Astrocyte (in vitro differentiated cells and primary cell): ENCODE results near the gene MYBBP1A.

Experiments used
- CTCF ChIP-seq: IDR thresholded peaks from 2 replicates; pipeline ENCODE4 v1.5.1; 2011; ENCODE audit warnings: low read depth, mild to moderate bottlenecking, inconsistent platforms, low read length, moderate library complexity; ENCODE audit not compliant: insufficient read depth
- EZH2 ChIP-seq: IDR thresholded peaks from 2 replicates; pipeline ENCODE4 v1.6.1; 2012; ENCODE audit warnings: mild to moderate bottlenecking, low read length, inconsistent platforms; ENCODE audit not compliant: insufficient read depth

GRCh38 chr17:4585638-4585994 lies 30.4 kb upstream of the MYBBP1A start:
- TF ChIP-seq CTCF, result no peak
- TF ChIP-seq EZH2, result no peak
